Fibroblast of lung (primary cell): ENCODE measurements around the gene GALNT11. TPM values are rescaled to one million over a fixed set of nuclear protein-coding genes. Genes with fewer than 3 reads are reported as not detected.

Experiments
- DNase-seq, 2 donors: peaks; one replicate each; pipeline versions ENCODE4 v3.0.0 to v3.0.0-alpha.2; 2010; ENCODE audit warnings: low read depth in 2 of 2
- H2AFZ ChIP-seq: 2 replicates; pipeline ENCODE4 v1.5.1; 2012; ENCODE audit warnings: low read length, control low read depth, inconsistent platforms
- H3K27ac ChIP-seq: 2 replicates; pipeline ENCODE4 v1.5.1; 2011; ENCODE audit warnings: low read length, control low read depth; ENCODE audit not compliant: insufficient read depth
- H3K27me3 ChIP-seq: 2 replicates; pipeline ENCODE4 v1.5.1; 2011; ENCODE audit warnings: mild to moderate bottlenecking, low read length; ENCODE audit not compliant: control insufficient read depth, insufficient read depth
- H3K36me3 ChIP-seq: 2 replicates; pipeline ENCODE4 v1.5.1; 2011; ENCODE audit warnings: low read length; ENCODE audit not compliant: control insufficient read depth, insufficient read depth
- H3K4me1 ChIP-seq: 2 replicates; pipeline ENCODE4 v1.5.1; 2011; ENCODE audit warnings: low read length; ENCODE audit not compliant: control insufficient read depth, insufficient read depth; ENCODE audit errors: extremely low read depth
- H3K4me2 ChIP-seq: 2 replicates; pipeline ENCODE4 v1.5.1; 2011; ENCODE audit warnings: low read length, control low read depth; ENCODE audit not compliant: insufficient read depth; ENCODE audit errors: extremely low read depth
- H3K4me3 ChIP-seq, 4 experiments: fragments of 200-600 bp in 1 of 4; sonication (generic) in 1 of 4; replicated peaks in 1 of 4; 2 replicates each; pipeline ENCODE4 v1.5.1; 2011 to 2016; ENCODE audit warnings: low read length in 4 of 4, low read depth in 3 of 4, mild to moderate bottlenecking in 3 of 4, control low read depth in 2 of 4, inconsistent platforms in 1 of 4, mixed read lengths in 1 of 4; ENCODE audit not compliant: insufficient read depth in 1 of 4; ENCODE audit errors: control extremely low read depth in 1 of 4
- H3K79me2 ChIP-seq: 2 replicates; pipeline ENCODE4 v1.5.1; 2012; ENCODE audit warnings: mild to moderate bottlenecking, low read length, inconsistent platforms; ENCODE audit not compliant: control insufficient read depth, insufficient read depth
- H3K9ac ChIP-seq: 2 replicates; pipeline ENCODE4 v1.5.1; 2011; ENCODE audit warnings: mild to moderate bottlenecking, low read length, control low read depth; ENCODE audit not compliant: insufficient read depth
- H3K9me3 ChIP-seq: 2 replicates; pipeline ENCODE4 v1.5.1; 2012; ENCODE audit warnings: low read depth, low read length; ENCODE audit not compliant: control insufficient read depth, insufficient read depth
- H4K20me1 ChIP-seq: 2 replicates; pipeline ENCODE4 v1.5.1; 2011; ENCODE audit warnings: low read length; ENCODE audit not compliant: control insufficient read depth, insufficient read depth; ENCODE audit errors: extremely low read depth
- EZH2 ChIP-seq: IDR thresholded peaks from 2 replicates; pipeline ENCODE4 v1.5.1; 2012; ENCODE audit warnings: low read length, control low read depth, mild to moderate bottlenecking; ENCODE audit errors: missing control alignments
- polyA plus RNA-seq, 2 donors: library from polyadenylated mRNA; depleted of rRNA in 1 of 2; stranded (reverse) in 1 of 2; unstranded in 1 of 2; fragments of >200 nt; gene quantifications; 2 replicates each; pipeline ENCODE4 v1.2.1, GENCODE V29; 2011 to 2012; ENCODE audit warnings: missing spikeins in 1 of 2
- total RNA-seq: library from RNA; depleted of rRNA; stranded (reverse); fragments of >200 nt; gene quantifications from 2 replicates; pipeline ENCODE4 v1.2.1, GENCODE V29; 2014
- TF ChIP-seq, protein P1 (sequence below), 2 donors: IDR thresholded peaks in 1 of 2; conservative IDR thresholded peaks in 1 of 2; 1 replicate in 1 of 2; 2 replicates in 1 of 2; pipeline ENCODE4 v1.5.1; 2011 to 2012; ENCODE audit warnings: low read length in 2 of 2, control low read depth in 1 of 2, inconsistent platforms in 1 of 2, low read depth in 1 of 2, mild to moderate bottlenecking in 1 of 2

The GALNT11 gene
- total and polyA plus RNA-seq, 2 donors (not counting 1 experiment from before 2014, with no cell fraction given): 43.8 to 56.3 TPM

GRCh38 chr7:151982806-151983205 is 42.7 kb upstream of the GALNT11 start:
- TF ChIP-seq, protein P1, sequence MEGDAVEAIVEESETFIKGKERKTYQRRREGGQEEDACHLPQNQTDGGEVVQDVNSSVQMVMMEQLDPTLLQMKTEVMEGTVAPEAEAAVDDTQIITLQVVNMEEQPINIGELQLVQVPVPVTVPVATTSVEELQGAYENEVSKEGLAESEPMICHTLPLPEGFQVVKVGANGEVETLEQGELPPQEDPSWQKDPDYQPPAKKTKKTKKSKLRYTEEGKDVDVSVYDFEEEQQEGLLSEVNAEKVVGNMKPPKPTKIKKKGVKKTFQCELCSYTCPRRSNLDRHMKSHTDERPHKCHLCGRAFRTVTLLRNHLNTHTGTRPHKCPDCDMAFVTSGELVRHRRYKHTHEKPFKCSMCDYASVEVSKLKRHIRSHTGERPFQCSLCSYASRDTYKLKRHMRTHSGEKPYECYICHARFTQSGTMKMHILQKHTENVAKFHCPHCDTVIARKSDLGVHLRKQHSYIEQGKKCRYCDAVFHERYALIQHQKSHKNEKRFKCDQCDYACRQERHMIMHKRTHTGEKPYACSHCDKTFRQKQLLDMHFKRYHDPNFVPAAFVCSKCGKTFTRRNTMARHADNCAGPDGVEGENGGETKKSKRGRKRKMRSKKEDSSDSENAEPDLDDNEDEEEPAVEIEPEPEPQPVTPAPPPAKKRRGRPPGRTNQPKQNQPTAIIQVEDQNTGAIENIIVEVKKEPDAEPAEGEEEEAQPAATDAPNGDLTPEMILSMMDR (conservative IDR thresholded peaks at IDR 0.05 in 1 of 2, IDR thresholded peaks at IDR 0.05 in 1 of 2; ENCODE audit: low read depth in 1 of 2, low read length in 2 of 2): no peak
- TF ChIP-seq EZH2: no peak

GRCh38 chr7:151984612-151985011 is 40.9 kb upstream of the GALNT11 start:
- no peak overlapping the region for H2AFZ ChIP-seq
- no peak overlapping the region for H3K4me2 ChIP-seq
- no peak overlapping the region for H3K27ac ChIP-seq
- H3K27me3 ChIP-seq: no peaks in the 10 kb centered on the region
- no peaks in the 10 kb centered on the region for H3K4me1 ChIP-seq
- H3K4me3 ChIP-seq: no peak overlapping the region
- no peaks in the 10 kb centered on the region for H3K9me3 ChIP-seq
- no peak for DNase-seq
- TF ChIP-seq, protein P1 (conservative IDR thresholded peaks at IDR 0.05 in 1 of 2, IDR thresholded peaks at IDR 0.05 in 1 of 2; ENCODE audit: low read depth in 1 of 2, low read length in 2 of 2): no peak
- no peak for TF ChIP-seq EZH2
- H4K20me1 ChIP-seq: no peaks in the 10 kb centered on the region
- no peaks in the 10 kb centered on the region for H3K79me2 ChIP-seq
- no peaks in the 10 kb centered on the region for H3K36me3 ChIP-seq
- H3K9ac ChIP-seq: no peak overlapping the region

More at GRCh38 chr7:151982806-151983205, 42.7 kb upstream of the GALNT11 start:
- Histone ChIP-seq H3K4me1 (no peaks in the 10 kb centered on the region), H3K27ac (no peak overlapping the region), H2AFZ (no peak overlapping the region), H3K27me3 (no peaks in the 10 kb centered on the region), H3K79me2 (no peaks in the 10 kb centered on the region), H3K4me2 (no peak overlapping the region), H4K20me1 (no peaks in the 10 kb centered on the region), H3K9ac (no peak overlapping the region), H3K36me3 (no peaks in the 10 kb centered on the region), H3K4me3 (no peak overlapping the region), H3K9me3 (no peaks in the 10 kb centered on the region)
- no peak for DNase-seq

DNA sequence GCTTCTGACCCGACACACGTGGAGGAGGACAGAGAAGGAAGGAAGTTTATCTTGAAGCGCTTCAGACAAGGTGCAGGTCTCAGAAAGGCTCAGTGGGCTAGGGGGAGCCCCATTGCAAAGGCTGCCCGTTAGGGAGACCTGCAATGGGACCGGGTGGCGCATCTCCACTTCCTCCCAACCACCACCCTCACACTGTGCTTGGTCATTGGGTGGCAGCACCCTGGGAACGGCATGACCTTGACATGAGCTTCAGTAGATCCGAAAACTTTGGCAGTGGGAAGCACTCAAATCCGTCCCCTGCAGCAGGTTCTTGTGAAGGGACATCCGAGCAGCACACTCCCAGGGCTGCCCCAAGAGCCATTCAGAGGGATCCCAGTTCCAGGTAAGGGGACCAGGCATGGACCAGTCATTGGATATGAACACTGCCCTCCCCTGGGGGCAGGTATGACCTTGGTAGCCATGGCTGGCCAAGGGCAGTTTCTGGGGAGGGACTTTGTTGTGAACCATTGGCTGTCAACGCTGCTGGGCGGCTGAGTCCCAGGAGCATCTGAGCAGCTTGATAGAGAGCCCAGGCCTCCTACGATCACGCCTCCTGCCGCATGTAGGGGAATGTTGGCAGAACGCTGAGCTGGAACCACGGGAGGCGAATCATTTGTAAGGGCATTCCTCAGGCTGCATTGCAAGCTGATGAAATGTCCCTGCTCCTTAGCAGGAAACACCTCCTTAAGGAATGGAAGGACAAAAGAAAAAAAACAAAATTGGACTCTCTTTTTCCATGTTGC is 37.5 kb upstream of the GALNT11 start:
- Histone ChIP-seq H3K4me3 (no peak overlapping the region), H3K27ac (no peak overlapping the region), H3K9ac (no peak overlapping the region), H2AFZ (no peak overlapping the region), H3K79me2 (no peaks in the 10 kb centered on the region), H3K4me1 (no peaks in the 10 kb centered on the region), H3K27me3 (no peaks in the 10 kb centered on the region), H3K9me3 (no peaks in the 10 kb centered on the region), H3K36me3 (no peaks in the 10 kb centered on the region), H3K4me2 (no peak overlapping the region), H4K20me1 (no peaks in the 10 kb centered on the region)
- DNase-seq: peak; percentile 36 to 78
- TF ChIP-seq, protein P1 (conservative IDR thresholded peaks at IDR 0.05 in 1 of 2, IDR thresholded peaks at IDR 0.05 in 1 of 2; ENCODE audit: low read depth in 1 of 2, low read length in 2 of 2): no peak
- TF ChIP-seq EZH2: no peak
